Measurements from ENCODE around the gene GHRHR.

GHRHR gene

DNA sequence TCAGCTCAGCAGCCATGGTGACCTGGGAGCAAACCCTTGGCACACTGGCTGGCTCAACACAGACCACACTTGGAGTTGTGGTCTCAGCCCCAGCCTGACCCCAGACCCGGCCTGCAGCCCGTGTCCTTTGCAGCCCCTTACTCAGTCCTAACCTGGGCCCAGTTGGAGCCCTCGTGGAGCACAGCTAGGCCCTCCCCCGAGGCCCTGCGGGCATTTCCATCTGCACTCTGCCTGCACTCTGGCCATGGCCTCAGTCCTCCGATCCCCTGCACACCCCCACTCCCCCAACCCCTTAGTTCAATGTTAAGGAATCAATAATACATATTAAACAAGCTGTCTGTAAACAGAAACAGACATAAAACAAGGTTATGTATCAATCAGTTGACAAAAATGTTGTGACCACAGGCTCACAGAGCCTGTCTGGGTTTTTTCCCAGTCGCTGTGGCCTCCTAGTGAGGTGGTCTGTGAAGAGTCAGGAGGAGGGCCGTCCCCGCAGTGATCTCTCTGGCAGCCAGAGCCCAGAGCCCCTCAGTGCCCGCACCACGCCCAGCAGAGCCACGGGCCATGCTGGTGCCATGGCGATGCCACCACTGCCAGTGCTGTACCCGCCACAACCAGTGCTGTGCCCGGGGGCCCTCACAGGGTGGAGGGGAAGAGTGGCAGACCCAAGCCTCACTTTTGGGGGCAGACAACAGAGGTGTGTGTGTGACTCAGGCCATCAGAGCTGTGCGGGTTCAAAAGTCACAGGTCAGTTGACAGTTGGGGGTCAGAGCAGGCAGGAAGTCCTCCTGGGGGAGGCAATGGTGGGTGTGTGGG is 25.5 kb downstream of the GHRHR start:
- H3K4me1 ChIP-seq = peaks cover 0 to 19% (median 7%) of the 10 kb centered on the region in 4 donors
- intact Hi-C loops (cut with DNase I; ENCODE audit: low total_unique reads) = loop anchor here (5.0 kb wide), 1 partner anchor 247 kb away; no protein-coding TSS in a partner anchor
- H3K9me3 ChIP-seq = no peaks in the 10 kb centered on the region
- TF ChIP-seq CTCF (IDR thresholded peaks at IDR 0.05) = no peak
- no peak overlapping the region for H3K27ac ChIP-seq
- no peak for DNase-seq
- H3K4me3 ChIP-seq = no peak overlapping the region
- no peaks in the 10 kb centered on the region for H3K36me3 ChIP-seq
- H3K27me3 ChIP-seq = peaks cover 0 to 18% of the 10 kb centered on the region in 2 donors

DNA sequence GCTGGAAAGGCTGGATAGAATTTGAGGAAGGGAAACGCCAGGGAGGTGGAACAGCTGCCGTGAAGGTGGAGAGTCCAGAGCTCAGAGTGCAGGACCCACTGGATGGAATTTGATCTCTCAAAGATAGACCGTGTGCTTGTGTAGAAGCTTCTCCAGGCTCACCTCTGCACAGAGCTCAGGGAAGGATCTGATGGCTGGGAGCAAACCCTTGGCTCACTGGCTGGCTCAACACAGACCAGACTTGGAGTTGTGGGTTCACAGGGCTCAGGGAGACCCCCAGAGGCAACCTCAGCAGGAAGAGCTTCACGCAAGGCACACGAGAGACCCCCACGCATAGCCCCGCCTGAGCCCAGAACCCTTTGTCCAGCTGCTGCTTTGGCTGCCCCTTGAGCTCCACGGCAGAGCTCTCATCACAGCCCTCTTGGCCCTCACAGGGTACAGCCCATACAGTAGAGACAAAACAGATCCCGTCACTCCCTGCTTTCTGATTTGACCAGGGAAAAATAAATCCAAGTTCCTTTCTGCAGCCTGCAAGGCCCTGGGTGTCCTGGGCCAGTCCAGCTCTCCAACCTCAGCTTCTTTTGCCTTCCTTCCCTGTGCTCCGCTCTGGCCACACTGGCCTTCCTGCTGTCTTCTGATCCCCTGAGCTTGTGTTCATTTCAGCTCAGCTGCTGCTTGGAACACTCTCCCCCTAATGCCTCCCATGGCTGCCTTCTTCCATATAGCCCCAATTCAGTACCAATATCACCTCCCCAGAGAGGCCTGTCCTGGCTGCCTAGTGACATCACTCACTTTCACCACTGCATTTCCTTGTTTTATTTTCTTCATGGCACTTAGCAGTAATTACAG is 26.3 kb downstream of the GHRHR start:
- no peak overlapping the region for H3K27ac ChIP-seq
- TF ChIP-seq CTCF (IDR thresholded peaks at IDR 0.05) = no peak
- no peaks in the 10 kb centered on the region for H3K9me3 ChIP-seq
- H3K4me1 ChIP-seq = peaks cover 0 to 15% (median 5%) of the 10 kb centered on the region in 4 donors
- peaks cover 0 to 18% of the 10 kb centered on the region in 2 donors for H3K27me3 ChIP-seq
- DNase-seq = no peak
- H3K4me3 ChIP-seq = no peak overlapping the region
- intact Hi-C loops (cut with DNase I; ENCODE audit: low total_unique reads) = loop anchor here (5.0 kb wide), 1 partner anchor 248 kb away; no protein-coding TSS in a partner anchor
- no peaks in the 10 kb centered on the region for H3K36me3 ChIP-seq

- TF ChIP-seq CTCF (IDR thresholded peaks at IDR 0.05) = no peak
- DNase-seq = no peak
- intact Hi-C loops (cut with DNase I; ENCODE audit: low total_unique reads) = no loop called here
- Histone ChIP-seq H3K36me3 (no peaks in the 10 kb centered on the region), H3K27ac (no peak overlapping the region), H3K27me3 (peaks cover 0 to 18% of the 10 kb centered on the region in 2 donors), H3K4me1 (peaks cover 0 to 10% (median 5%) of the 10 kb centered on the region in 4 donors), H3K4me3 (no peak overlapping the region), H3K9me3 (no peaks in the 10 kb centered on the region)
These were observed 27.0 kb downstream of the GHRHR start for GRCh38 chr7:30990673-30991170.

- no peaks in the 10 kb centered on the region for H3K36me3 ChIP-seq
- intact Hi-C loops (cut with DNase I; ENCODE audit: low total_unique reads) = no loop called here
- H3K4me1 ChIP-seq = peaks cover 0 to 10% (median 5%) of the 10 kb centered on the region in 4 donors
- DNase-seq = no peak
- no peak for TF ChIP-seq CTCF (IDR thresholded peaks at IDR 0.05)
- H3K27ac ChIP-seq = no peak overlapping the region
- peaks cover 0 to 14% of the 10 kb centered on the region in 2 donors for H3K27me3 ChIP-seq
- H3K4me3 ChIP-seq = no peak overlapping the region
- H3K9me3 ChIP-seq = no peaks in the 10 kb centered on the region
These were observed 28.7 kb downstream of the GHRHR start for GRCh38 chr7:30992414-30992813.

GRCh38 chr7:30994206-30995100 is 30.7 kb downstream of the GHRHR start:
- DNase-seq = no peak
- H3K27ac ChIP-seq = no peak overlapping the region
- intact Hi-C loops (cut with DNase I; ENCODE audit: low total_unique reads) = no loop called here
- no peaks in the 10 kb centered on the region for H3K36me3 ChIP-seq
- no peaks in the 10 kb centered on the region for H3K27me3 ChIP-seq
- no peaks in the 10 kb centered on the region for H3K4me1 ChIP-seq
- no peak for TF ChIP-seq CTCF (IDR thresholded peaks at IDR 0.05)
- no peak overlapping the region for H3K4me3 ChIP-seq
- H3K9me3 ChIP-seq = no peaks in the 10 kb centered on the region
